ENCODE data around the gene DDX54. TPM values are rescaled to one million over a fixed set of nuclear protein-coding genes. Genes with fewer than 3 reads are reported as not detected.

The DDX54 gene
- total and polyA plus RNA-seq, 7 donors, result 19.2 to 82.8 (median 39.6) TPM

DNA sequence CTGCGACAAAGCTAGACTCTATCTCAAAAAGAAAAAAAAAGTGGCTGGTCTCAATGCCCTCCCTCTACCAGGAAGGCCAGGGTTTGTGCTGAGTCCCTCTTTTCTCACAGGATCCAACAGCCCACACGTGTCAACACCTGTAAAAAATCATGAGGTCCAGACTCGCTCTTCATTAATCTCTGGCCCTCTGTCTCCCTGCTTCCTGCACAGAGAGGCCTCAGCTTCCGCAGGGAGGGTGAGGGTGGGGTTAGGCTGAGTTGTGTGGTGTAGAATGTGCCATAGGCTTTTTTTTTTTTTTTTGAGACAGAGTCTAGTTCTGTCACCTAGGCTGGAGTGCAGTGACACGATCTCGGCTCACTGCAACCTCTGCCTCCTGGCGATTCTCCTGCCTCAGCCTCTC is 29.6 kb downstream of the DDX54 start:
- Histone ChIP-seq H3K9me3 (no peaks in the 10 kb centered on the region), H3K36me3 (peaks cover 13 to 33% (median 23%) of the 10 kb centered on the region in 4 donors), H3K27ac (no peak overlapping the region), H3K4me1 (peaks cover 0 to 25% (median 17%) of the 10 kb centered on the region in 4 donors), H3K4me3 (no peak overlapping the region), H3K27me3 (peaks cover 16 to 61% (median 40%) of the 10 kb centered on the region in 3 donors)
- WGBS, 2 donors, result 50 to 68% methylated on average over 7 of the region's 7 CpGs
- intact Hi-C loops (cut with DNase I), result loop anchor here (5.0 kb wide), 1 partner anchor 108 kb away; no protein-coding TSS in a partner anchor
- no peak for TF ChIP-seq CTCF (IDR thresholded peaks at IDR 0.05)
- no peak for TF ChIP-seq POLR2A (IDR thresholded peaks at IDR 0.05)
- no peak for TF ChIP-seq EP300 (IDR thresholded peaks at IDR 0.05)
- TF ChIP-seq POLR2AphosphoS5 (IDR thresholded peaks at IDR 0.05), result no peak
- no peak for DNase-seq

DNA sequence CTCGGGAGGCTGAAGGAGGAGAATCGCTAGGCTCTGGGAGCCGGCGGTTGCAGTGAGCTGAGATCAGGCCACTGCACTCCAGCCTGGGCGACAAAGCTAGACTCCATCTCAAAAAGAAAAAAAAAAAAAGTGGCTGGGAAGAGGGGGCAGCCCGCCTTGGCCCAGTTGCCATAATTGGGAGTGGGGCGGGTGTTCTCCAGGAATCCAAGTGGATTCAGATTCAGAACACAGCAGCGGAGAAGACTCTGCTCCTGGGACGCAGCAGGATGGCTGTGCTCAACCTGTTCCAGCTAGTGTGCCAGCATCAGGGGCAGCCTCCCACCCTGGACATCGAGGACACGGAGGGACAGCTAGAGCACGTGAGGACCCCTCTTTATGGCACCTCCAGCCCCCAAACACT is 30.2 kb downstream of the DDX54 start:
- H3K27me3 ChIP-seq, result peaks cover 16 to 63% (median 44%) of the 10 kb centered on the region in 3 donors
- intact Hi-C loops (cut with DNase I), result loop anchor here (5.0 kb wide), 1 partner anchor 108 kb away; no protein-coding TSS in a partner anchor

DNA sequence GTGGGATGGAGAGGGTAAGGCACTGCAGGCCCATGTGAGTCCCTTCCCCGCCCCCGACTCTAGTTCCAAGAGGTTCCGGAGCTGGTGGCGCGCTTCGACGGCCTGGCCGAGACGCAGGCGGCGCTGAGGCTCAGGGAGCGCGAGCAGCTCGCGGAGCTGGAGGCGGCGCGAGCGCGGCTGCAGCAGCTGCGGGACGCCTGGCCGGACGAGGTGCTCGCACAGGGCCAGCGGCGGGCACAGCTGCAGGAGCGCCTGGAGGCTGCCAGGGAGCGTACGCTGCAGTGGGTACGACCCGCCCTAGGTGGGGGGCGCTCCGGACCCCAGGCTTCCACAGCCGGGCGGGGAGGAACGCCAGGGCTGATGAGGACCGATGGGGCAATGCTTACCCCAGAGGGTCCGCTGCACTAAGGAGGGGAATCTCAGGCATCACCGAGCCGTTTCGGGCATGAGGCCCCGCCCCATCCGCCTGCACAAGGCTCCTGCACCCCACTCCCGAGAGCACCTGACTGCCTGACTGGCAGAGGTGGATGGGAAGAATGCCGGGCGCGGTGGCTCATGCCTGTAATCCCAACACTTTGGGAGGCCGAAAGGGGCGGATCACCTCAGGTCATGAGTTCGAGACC is 30.8 kb downstream of the DDX54 start:
- peak overlapping the region in 1 of 4 donors; percentile 10 for H3K4me3 ChIP-seq
- peaks cover 0 to 25% (median 20%) of the 10 kb centered on the region in 4 donors for H3K4me1 ChIP-seq
- peaks cover 10 to 21% (median 11%) of the 10 kb centered on the region in 4 donors for H3K36me3 ChIP-seq
- DNase-seq, result no peak
- H3K27me3 ChIP-seq, result peaks cover 16 to 63% (median 44%) of the 10 kb centered on the region in 3 donors
- intact Hi-C loops (cut with DNase I), result no loop called here
- 2 to 4% methylated on average over 51 of the region's 51 CpGs for WGBS, 2 donors
- TF ChIP-seq POLR2A (IDR thresholded peaks at IDR 0.05) (no peak), EP300 (IDR thresholded peaks at IDR 0.05) (no peak), POLR2AphosphoS5 (IDR thresholded peaks at IDR 0.05) (no peak), CTCF (IDR thresholded peaks at IDR 0.05) (no peak)
- no peaks in the 10 kb centered on the region for H3K9me3 ChIP-seq
- H3K27ac ChIP-seq, result no peak overlapping the region

More for the DNA sequence above, 30.2 kb downstream of the DDX54 start:
- TF ChIP-seq POLR2A (IDR thresholded peaks at IDR 0.05) (no peak), EP300 (IDR thresholded peaks at IDR 0.05) (no peak), POLR2AphosphoS5 (IDR thresholded peaks at IDR 0.05) (no peak)
- Histone ChIP-seq H3K4me3 (no peak overlapping the region), H3K4me1 (peaks cover 0 to 25% (median 17%) of the 10 kb centered on the region in 4 donors), H3K36me3 (peaks cover 13 to 27% (median 17%) of the 10 kb centered on the region in 4 donors), H3K9me3 (no peaks in the 10 kb centered on the region), H3K27ac (no peak overlapping the region)
- no peak for DNase-seq
- WGBS, 2 donors, result 79 to 81% methylated on average over 12 of the region's 12 CpGs

DNA sequence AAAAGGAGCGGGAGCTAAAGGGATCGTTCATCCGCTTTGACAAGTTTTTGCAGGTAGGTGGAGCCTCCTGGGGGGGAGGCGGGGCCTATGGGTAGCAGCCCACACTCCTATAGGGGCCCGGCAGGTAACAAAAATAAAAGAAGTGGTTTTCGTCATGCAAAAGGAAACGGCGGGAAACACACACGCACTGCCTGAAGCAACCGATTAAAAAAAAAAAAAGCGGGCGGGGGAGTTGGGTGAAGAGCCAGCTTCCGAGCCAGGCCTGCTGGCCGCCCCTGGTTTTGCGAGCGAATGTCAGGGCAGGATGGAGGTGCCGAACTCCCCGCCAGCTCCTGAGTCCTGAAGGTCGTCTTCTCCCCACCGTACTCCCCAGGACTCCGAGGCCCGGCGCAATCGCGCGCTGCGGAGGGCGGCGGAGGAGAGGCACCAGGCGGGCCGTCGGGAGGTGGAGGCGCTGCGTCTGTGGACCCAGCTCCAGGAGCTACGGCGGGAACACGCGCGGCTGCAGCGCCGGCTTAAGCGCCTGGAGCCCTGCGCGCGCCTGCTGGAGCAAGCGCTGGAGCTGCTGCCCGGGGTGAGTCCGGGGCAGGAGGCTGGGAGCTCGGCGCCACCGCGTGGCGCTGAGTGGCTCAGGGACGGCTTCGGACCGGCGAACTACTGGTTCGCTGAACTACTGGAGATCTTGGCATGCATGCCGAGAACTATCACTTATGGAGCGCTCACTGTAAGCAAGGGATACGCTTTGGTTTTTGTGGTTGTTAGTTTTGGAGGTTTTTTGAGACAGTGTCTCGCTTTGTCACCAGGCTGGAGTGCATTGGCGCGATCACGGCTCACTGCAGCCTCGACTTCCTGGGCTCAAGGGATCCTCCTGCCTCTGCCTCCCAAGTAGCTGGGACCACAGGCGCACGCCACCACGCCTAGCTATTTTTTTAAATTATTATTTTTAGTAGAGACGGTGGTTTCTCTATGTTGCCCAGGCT is 32.2 kb downstream of the DDX54 start:
- Histone ChIP-seq H3K4me1 (peaks cover 0 to 25% (median 20%) of the 10 kb centered on the region in 4 donors), H3K27ac (no peak overlapping the region), H3K9me3 (no peaks in the 10 kb centered on the region), H3K27me3 (peaks cover 16 to 60% (median 44%) of the 10 kb centered on the region in 3 donors), H3K36me3 (peaks cover 0 to 8% (median 0%) of the 10 kb centered on the region in 4 donors), H3K4me3 (peak overlapping the region in 3 of 4 donors; percentile 25 to 38 (median 29))
- intact Hi-C loops (cut with DNase I), result no loop called here
- TF ChIP-seq POLR2AphosphoS5 (IDR thresholded peaks at IDR 0.05), result no peak
- TF ChIP-seq CTCF (IDR thresholded peaks at IDR 0.05), result peak in 2 of 4 experiments; percentile 18 to 30
- no peak for TF ChIP-seq EP300 (IDR thresholded peaks at IDR 0.05)
- no peak for TF ChIP-seq POLR2A (IDR thresholded peaks at IDR 0.05)
- no peak for DNase-seq
- WGBS, 2 donors, result 5 to 6% methylated on average over 70 of the region's 70 CpGs

Data from sigmoid colon (tissue), 7 donors.